Measurements from ENCODE around the gene IFRD2.

DNA sequence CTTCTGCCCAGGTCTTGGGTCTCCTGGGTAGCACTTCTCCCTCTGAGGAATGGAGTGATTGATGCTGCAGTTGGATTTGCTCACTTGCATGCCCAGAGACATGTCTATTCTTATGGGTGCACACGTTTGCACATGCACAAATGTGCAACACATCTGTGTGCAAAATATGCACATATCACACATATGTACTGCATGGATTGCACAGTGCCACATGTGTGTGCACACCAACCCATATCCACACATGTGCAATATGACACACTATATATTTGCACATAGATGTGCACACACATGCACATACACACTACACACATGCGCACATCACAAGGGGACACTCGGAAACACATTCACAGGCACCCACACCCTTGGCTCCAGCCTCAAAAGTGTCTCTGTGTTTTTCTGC lies 24.0 kb downstream of the IFRD2 start:
- no peak for TF ChIP-seq CHD2 (IDR thresholded peaks at IDR 0.05; ENCODE audit: low read length, partially characterized antibody)
- TF ChIP-seq, protein P1, sequence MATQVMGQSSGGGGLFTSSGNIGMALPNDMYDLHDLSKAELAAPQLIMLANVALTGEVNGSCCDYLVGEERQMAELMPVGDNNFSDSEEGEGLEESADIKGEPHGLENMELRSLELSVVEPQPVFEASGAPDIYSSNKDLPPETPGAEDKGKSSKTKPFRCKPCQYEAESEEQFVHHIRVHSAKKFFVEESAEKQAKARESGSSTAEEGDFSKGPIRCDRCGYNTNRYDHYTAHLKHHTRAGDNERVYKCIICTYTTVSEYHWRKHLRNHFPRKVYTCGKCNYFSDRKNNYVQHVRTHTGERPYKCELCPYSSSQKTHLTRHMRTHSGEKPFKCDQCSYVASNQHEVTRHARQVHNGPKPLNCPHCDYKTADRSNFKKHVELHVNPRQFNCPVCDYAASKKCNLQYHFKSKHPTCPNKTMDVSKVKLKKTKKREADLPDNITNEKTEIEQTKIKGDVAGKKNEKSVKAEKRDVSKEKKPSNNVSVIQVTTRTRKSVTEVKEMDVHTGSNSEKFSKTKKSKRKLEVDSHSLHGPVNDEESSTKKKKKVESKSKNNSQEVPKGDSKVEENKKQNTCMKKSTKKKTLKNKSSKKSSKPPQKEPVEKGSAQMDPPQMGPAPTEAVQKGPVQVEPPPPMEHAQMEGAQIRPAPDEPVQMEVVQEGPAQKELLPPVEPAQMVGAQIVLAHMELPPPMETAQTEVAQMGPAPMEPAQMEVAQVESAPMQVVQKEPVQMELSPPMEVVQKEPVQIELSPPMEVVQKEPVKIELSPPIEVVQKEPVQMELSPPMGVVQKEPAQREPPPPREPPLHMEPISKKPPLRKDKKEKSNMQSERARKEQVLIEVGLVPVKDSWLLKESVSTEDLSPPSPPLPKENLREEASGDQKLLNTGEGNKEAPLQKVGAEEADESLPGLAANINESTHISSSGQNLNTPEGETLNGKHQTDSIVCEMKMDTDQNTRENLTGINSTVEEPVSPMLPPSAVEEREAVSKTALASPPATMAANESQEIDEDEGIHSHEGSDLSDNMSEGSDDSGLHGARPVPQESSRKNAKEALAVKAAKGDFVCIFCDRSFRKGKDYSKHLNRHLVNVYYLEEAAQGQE (IDR thresholded peaks at IDR 0.05; ENCODE audit: low read depth, low read length), result no peak
- TF ChIP-seq, protein P2, sequence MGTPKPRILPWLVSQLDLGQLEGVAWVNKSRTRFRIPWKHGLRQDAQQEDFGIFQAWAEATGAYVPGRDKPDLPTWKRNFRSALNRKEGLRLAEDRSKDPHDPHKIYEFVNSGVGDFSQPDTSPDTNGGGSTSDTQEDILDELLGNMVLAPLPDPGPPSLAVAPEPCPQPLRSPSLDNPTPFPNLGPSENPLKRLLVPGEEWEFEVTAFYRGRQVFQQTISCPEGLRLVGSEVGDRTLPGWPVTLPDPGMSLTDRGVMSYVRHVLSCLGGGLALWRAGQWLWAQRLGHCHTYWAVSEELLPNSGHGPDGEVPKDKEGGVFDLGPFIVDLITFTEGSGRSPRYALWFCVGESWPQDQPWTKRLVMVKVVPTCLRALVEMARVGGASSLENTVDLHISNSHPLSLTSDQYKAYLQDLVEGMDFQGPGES (IDR thresholded peaks at IDR 0.05; ENCODE audit: low read depth, low read length), result no peak
- TF ChIP-seq NFIC (IDR thresholded peaks at IDR 0.05; ENCODE audit: borderline replicate concordance), result no peak
- no peak for TF ChIP-seq EZH2phosphoT487 (IDR thresholded peaks at IDR 0.05; ENCODE audit: borderline replicate concordance, low read depth)
- TF ChIP-seq POLR2AphosphoS5 (IDR thresholded peaks at IDR 0.05; ENCODE audit: low read depth, low read length), result no peak
- TF ChIP-seq FOXJ3 (CRISPR knock-in tag; IDR thresholded peaks at IDR 0.05), result no peak
- TF ChIP-seq, protein P3, sequence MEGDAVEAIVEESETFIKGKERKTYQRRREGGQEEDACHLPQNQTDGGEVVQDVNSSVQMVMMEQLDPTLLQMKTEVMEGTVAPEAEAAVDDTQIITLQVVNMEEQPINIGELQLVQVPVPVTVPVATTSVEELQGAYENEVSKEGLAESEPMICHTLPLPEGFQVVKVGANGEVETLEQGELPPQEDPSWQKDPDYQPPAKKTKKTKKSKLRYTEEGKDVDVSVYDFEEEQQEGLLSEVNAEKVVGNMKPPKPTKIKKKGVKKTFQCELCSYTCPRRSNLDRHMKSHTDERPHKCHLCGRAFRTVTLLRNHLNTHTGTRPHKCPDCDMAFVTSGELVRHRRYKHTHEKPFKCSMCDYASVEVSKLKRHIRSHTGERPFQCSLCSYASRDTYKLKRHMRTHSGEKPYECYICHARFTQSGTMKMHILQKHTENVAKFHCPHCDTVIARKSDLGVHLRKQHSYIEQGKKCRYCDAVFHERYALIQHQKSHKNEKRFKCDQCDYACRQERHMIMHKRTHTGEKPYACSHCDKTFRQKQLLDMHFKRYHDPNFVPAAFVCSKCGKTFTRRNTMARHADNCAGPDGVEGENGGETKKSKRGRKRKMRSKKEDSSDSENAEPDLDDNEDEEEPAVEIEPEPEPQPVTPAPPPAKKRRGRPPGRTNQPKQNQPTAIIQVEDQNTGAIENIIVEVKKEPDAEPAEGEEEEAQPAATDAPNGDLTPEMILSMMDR (IDR thresholded peaks at IDR 0.05), result no peak

Measured in SK-N-SH (cell line).